ENCODE data around the gene CXCL10.

DNA sequence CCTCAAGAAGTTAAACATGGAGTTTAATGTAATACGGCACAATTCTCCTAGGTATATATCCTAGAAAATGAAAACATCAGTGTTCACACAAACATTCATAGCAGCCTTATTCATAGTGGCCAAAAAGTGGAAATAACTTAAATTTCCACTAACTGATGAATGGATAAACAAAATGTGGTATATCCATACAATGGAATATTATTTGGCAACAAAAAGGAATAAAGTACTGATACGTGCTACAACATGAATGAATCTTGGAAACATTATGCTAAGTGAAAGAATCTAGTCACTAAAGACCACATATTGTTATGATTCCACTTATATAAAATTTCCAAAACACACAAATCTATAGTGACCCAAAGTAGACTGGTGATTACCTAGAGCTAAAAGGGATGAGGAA, 47.1 kb downstream of the CXCL10 start:
- TF ChIP-seq, protein P1, sequence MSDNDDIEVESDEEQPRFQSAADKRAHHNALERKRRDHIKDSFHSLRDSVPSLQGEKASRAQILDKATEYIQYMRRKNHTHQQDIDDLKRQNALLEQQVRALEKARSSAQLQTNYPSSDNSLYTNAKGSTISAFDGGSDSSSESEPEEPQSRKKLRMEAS (IDR thresholded peaks at IDR 0.05) = no peak
- no peak for TF ChIP-seq TAF1 (conservative IDR thresholded peaks at IDR 0.05)
- TF ChIP-seq, protein P2, sequence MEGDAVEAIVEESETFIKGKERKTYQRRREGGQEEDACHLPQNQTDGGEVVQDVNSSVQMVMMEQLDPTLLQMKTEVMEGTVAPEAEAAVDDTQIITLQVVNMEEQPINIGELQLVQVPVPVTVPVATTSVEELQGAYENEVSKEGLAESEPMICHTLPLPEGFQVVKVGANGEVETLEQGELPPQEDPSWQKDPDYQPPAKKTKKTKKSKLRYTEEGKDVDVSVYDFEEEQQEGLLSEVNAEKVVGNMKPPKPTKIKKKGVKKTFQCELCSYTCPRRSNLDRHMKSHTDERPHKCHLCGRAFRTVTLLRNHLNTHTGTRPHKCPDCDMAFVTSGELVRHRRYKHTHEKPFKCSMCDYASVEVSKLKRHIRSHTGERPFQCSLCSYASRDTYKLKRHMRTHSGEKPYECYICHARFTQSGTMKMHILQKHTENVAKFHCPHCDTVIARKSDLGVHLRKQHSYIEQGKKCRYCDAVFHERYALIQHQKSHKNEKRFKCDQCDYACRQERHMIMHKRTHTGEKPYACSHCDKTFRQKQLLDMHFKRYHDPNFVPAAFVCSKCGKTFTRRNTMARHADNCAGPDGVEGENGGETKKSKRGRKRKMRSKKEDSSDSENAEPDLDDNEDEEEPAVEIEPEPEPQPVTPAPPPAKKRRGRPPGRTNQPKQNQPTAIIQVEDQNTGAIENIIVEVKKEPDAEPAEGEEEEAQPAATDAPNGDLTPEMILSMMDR (IDR thresholded peaks at IDR 0.05; ENCODE audit: low read depth, low read length, missing input control) = no peak
- TF ChIP-seq FOXA1 (IDR thresholded peaks at IDR 0.05) = no peak
- no peak for TF ChIP-seq JUND (IDR thresholded peaks at IDR 0.05)
- no peak for TF ChIP-seq YY1 (IDR thresholded peaks at IDR 0.05)
- no peak for TF ChIP-seq HNF4G (IDR thresholded peaks at IDR 0.05)
- no peak for TF ChIP-seq GABPA (IDR thresholded peaks at IDR 0.05 in 1 of 2, conservative IDR thresholded peaks at IDR 0.05 in 1 of 2)
- TF ChIP-seq, protein P3, sequence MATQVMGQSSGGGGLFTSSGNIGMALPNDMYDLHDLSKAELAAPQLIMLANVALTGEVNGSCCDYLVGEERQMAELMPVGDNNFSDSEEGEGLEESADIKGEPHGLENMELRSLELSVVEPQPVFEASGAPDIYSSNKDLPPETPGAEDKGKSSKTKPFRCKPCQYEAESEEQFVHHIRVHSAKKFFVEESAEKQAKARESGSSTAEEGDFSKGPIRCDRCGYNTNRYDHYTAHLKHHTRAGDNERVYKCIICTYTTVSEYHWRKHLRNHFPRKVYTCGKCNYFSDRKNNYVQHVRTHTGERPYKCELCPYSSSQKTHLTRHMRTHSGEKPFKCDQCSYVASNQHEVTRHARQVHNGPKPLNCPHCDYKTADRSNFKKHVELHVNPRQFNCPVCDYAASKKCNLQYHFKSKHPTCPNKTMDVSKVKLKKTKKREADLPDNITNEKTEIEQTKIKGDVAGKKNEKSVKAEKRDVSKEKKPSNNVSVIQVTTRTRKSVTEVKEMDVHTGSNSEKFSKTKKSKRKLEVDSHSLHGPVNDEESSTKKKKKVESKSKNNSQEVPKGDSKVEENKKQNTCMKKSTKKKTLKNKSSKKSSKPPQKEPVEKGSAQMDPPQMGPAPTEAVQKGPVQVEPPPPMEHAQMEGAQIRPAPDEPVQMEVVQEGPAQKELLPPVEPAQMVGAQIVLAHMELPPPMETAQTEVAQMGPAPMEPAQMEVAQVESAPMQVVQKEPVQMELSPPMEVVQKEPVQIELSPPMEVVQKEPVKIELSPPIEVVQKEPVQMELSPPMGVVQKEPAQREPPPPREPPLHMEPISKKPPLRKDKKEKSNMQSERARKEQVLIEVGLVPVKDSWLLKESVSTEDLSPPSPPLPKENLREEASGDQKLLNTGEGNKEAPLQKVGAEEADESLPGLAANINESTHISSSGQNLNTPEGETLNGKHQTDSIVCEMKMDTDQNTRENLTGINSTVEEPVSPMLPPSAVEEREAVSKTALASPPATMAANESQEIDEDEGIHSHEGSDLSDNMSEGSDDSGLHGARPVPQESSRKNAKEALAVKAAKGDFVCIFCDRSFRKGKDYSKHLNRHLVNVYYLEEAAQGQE (IDR thresholded peaks at IDR 0.05) = no peak
- TF ChIP-seq RAD21 (IDR thresholded peaks at IDR 0.05) = no peak
- TF ChIP-seq, protein P4, sequence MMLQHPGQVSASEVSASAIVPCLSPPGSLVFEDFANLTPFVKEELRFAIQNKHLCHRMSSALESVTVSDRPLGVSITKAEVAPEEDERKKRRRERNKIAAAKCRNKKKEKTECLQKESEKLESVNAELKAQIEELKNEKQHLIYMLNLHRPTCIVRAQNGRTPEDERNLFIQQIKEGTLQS (IDR thresholded peaks at IDR 0.05) = no peak

Data from liver (tissue), 3 donors.